ENCODE measurements around the gene LASP1NB.

The LASP1NB gene

DNA sequence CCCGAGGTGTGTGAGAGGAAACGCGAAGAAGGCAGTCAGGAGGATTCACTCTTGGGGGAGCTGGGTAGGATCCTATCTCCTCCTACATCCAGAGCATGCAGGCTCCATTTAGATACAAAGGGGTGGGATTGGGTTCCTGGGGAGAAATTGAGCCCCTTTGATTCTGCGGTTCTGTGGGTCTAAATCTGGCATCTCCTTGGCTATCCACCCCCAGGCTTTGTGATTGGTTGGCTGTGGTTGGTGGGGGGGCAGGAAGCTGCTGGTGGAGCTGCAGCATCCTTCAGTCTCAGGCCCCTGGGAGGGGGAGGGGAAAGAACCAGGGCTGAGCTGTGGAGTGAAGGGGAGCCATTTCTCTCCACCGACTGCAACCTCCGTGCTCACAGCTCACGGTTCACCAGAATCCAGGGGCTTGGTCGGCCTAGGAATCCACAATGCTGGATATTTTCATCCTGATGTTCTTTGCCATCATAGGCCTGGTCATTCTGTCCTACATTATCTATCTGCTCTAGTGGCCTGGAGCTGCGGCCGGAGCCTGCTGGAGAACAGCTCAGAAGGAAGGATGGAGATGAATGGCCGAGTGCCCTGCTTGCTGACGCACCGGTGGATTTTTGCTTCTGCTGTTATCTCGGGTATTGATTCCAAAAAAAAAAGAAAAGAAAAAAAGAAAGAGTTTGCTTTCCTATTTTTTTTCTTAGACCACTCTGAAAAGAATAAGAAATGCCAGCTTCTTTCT is at the start of gene LASP1NB:
LASP1NB (plus strand) TSS at position 352 of the 733 bp plus-strand sequence.
- DNase-seq (ENCODE audit: extremely low spot score, insufficient read length, low read depth), result no peak
- FAIRE-seq, result no peak

DNA sequence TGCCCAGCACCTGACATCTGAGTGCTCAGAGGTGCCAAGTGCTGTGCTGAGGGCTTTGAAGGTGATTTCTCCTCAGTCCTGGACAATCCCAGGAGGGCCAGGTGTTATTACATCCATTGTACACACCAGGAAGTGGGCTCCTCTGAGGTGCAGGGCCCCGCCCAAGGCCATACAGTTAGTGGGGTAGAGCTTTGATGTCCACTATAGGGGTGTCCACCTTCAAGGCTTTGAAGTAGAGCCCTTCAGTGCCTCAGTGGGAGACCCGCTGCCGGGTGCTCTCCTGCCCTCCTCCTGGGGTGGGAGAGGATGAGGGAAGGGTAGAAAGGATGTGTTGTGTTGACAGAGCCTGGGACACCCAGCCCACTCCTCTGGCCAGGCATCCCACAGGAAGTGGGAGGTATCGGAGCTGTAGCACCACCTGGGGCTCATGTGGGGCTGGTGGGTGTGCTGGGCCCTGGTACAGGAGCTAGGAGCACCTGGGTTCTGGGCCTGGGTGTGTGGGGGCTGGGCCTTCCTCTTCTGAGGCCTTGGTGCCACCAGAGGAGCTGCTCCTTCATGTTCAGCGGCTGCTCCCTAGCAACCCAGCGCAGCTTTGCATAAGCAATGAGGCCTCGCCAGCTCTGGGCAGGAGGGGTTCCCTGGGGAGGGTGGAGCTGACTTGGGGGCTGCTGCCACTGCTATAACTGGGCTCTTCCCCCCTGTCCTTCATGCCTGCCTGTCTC is 48.1 kb upstream of the LASP1NB start:
- no peak for DNase-seq (ENCODE audit: extremely low spot score, insufficient read length, low read depth)
- FAIRE-seq, result peak; percentile 31

DNA sequence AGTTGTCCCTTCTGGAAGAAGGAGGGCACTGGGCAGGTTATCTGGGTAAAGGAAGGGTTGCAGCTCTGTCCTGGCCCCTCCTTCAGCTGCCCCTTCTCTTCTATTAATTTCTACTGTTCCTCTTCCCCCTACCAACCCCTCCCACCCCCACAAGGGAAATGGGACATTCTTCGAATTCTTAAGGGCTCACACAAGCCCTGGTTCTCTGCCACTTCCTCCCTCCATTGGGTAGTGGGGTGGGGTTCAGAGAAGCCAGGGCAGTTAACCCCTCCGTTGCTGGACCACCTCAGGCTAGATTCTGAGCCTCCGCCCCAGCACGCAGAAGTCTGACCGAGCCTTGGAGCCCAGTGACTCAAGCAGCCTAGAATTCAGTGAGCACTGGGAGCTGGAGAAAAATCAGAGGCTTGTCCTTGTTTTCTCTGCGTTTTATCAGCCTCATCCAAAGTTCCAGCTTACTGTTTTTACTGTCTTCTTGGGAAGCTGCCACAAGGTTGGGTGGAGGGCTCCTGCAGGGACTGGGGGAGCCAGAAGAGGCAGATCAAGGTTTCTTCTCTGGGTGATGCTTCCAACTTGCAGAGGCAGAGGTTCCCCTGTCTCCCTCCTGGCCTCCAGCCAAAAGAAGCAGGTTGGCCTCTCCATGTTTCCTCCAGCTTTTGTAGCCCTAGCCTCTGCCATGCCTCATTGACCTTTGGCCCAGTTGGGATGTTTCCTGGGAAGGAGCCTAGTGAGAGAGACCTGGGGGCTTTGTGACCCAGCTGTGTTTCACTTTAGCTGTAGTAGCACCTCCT is 45.3 kb upstream of the LASP1NB start:
- no peak for DNase-seq (ENCODE audit: extremely low spot score, insufficient read length, low read depth)
- FAIRE-seq, result no peak

DNA sequence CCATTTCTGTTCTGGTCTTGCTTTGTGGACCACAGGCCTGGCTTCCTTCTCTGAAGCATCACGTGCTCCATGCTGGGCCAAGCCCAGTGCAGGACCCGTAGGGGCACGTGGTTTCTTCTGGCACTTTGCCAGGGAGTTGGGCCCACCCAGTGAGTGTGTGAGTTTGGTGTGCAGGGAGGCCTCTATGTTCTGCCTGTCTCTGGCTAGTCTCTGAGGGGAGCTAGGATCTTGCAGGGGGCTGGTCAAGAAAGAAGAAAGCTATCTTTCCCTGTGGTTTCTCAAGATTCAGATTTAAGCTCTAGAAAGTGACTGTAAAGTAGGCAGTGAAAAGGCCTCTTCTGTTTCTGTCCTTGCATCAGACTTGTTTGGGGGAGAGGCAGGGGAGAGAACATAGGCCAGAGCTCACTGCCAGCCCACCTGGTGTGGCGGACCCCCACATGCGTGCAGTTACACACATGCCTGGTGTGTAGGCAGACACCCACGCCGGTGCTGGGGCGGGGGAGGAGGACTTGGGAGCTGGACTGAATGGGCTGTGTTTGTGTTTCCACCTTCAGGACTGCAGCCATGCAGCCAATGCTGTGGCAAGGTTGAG is 43.7 kb upstream of the LASP1NB start:
- FAIRE-seq (no peak), DNase-seq (ENCODE audit: extremely low spot score, insufficient read length, low read depth) (no peak)

DNA sequence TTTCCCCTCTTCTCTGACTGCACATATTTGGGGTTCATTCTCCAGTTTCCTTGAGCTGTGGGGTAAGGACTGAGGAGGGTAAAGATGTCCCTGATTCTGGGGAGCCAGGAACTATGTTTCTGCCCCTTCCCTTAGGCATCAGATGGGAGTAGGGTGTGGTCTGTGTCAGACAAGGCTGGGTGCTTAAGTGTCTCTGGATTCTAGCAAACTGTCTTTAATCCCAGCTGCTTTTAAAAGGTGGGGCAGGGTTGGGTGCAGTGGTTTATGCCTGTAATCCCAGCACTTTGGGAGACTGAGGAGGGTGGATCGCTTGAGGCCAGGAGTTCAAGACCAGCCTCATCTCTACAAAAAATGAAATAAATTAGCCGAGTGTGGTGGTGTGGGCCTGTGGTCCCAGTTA is 42.5 kb upstream of the LASP1NB start:
- FAIRE-seq (no peak), DNase-seq (ENCODE audit: extremely low spot score, insufficient read length, low read depth) (no peak)

DNA sequence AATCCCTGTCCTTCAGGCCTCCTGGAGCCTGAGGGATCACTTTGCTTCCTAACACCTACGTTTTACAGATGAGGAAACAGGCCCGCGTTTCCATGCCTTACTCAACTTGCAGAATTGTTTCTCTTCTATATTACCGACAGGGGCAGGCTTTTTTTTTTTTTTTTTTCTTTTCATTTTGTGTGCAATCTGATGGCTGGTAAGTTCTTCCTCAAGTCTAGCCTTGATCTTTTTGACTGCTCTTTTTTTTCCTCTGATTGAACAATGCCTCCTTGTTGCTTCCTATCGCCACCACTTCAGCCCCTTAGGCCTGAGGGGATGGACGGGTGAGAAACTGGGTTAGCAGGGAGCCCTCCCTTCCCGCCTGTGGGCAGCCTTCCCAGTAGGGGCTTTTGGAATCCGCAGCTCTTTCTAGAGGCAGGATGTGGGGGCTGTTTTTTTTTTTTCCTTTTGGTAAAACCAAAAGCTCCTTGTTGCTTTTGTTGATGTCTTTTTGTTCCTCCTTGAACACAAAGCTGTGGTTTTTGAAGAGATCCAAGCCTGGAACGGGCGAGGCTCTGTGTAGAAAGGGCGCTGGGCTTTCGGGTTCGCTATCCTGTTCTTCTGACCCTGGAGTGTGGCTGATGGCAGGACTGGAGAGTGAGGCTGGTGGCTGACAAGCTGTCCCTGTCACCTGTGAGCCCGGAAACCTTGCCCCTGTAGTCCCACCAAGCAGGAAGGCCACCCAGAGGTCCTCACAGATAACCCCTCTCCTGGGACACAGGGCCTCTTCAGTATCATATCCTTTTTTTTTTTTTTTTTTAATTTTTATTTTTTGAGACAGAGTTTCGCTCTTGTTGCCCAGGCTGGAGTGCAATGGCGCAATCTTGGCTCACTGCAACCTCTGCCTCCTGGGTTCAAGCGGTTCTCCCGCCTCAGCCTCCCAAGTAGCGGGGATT is 41.6 kb upstream of the LASP1NB start:
- DNase-seq (ENCODE audit: extremely low spot score, insufficient read length, low read depth), result no peak
- no peak for FAIRE-seq

DNA sequence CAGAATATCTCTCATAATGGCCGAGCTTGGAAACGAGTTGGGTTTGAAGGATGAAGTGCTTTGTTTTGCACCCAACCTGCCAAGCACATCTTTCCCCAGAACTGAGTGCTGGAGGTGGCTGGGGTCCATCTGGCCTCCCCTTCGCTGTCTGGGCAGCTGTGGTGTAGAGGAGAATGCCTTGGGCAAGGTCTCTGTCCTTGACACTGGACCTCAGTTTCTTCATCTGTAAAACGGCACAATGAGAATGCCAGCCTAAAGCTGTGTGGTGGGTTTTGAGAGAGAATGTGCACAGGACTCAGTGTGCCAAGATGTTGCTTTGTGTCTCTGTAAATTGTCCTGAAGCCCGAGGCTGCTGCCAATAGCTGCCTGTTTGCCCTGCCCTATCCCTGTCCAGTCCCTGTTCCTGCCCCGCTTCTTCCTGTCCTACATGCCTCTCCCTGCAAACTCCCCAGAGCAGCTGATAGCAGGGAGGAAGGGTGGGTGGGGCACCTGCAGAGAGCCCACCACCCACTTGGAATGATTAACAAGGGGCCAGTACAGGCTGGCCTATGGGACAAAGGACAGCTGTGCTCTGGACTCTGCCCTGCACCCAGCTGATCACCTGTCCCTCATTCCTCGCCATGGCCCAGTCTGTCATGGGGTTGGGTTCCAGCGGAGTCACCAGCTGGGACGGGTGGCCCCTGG is 40.2 kb upstream of the LASP1NB start:
- FAIRE-seq (no peak), DNase-seq (ENCODE audit: extremely low spot score, insufficient read length, low read depth) (no peak)

DNA sequence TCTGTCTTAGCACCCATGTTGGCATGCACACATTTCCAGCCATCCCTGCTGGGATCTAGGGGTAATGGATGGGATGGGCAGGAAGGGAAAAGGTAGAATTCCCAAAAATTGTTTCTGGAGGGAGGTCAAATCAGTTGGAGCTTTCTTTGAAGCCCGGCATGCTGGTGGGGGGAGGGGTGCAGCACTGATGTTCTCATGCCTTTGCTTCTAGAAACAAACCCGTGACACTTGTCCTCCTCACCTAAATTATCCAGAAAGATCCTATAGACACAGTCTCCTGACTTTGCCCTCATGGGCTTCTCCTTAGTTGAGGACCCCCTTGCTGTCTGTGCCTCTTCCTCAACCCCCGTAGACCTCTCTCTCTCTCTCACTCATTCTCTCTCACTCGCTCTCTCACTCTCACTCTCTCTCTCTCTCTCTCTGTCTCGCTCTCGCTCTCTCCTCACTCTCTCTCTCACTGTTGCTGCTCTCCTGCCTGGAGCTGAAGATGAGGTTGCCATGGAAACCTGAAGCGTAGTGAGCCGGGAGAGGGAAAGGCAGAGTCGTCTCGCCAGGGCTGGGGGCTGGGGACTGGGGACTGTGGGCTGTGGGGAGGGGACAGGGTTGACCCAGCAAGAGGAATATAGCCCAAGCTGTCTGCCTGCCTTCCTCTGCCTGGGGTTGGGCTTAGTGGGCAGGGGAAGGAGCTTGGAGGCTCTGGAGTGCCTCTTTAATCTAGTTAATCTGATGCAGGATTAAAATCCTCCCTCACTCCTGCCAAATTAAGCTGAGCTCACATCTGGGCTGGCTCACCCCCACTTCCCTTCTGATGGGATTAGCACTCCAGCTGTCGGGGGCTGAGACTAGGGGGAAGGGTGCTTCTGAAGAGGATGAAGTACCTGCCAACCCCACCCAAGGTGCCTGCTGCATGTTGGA is 39.4 kb upstream of the LASP1NB start:
- DNase-seq (ENCODE audit: extremely low spot score, insufficient read length, low read depth) (no peak), FAIRE-seq (no peak)

DNA sequence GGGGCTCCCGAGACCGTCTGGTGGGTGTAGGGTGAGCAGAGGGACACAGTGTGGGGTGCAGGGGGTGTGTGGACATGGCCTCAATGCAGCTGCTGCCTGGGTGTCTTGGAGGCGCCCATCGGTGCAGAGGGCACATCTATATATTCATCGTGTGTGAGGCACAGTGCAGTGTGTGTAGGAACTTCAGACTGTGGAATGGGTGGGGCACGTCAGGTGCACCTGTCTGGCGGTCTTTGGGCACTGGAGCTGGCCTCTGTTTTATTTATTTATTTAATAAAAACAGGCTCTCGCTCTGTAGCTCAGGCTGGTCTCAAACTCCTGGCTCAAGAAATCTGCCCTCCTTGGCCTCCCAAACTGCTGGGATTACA is 38.8 kb upstream of the LASP1NB start:
- FAIRE-seq (no peak), DNase-seq (ENCODE audit: extremely low spot score, insufficient read length, low read depth) (no peak)

DNA sequence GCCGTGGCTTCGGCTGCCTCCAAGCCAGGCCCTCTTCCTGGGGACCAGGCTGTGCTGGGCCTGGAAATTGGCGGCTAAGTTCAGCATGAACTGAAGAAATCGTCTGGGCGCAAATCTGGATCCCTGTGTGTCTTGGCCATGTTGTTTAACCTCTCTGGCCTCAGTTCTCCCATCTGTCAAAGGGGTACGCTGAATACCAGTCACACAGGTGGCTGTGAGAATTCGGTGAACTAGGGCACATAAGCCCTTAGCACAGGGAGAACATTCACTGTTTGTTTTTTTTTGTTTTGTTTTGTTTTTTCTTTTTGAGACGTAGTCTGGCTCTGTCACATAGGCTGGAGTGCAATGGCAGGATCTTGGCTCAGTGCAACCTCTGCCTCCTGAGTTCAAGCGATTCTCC is 36.6 kb upstream of the LASP1NB start:
- no peak for FAIRE-seq
- DNase-seq (ENCODE audit: extremely low spot score, insufficient read length, low read depth), result no peak

DNA sequence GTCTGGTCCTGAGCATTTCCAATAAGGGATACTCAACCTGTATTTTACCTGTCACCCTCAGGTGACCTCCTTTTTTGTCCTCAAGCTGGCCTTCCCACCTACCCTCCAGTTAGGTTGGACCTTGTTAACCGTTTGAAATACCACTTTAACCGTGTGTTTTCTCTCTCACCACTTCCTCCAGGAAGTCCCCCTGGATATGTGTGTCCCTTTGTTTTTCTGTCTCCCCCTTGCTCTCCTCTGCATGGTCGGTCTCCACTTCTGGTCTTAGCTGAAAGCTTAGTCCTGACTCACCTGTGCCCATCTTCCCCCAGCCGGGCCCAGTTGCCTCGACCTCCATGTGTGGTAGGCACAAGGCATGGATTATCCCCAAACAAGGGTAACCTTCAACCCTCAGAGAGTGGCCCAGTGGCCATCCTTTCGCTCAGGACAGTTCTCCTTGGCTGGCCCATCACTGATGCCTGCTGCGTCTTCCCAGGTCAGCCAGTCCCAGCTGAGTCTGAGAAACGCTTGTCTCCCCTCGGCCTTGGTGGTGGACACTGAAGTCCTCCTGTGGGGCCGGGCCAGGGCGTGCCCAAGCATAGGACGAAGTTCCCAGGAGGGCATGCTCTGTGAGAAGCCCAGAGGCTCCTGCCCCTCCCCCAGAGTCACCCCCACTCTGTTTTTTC is 35.5 kb upstream of the LASP1NB start:
- DNase-seq (ENCODE audit: extremely low spot score, insufficient read length, low read depth), result no peak
- no peak for FAIRE-seq

DNA sequence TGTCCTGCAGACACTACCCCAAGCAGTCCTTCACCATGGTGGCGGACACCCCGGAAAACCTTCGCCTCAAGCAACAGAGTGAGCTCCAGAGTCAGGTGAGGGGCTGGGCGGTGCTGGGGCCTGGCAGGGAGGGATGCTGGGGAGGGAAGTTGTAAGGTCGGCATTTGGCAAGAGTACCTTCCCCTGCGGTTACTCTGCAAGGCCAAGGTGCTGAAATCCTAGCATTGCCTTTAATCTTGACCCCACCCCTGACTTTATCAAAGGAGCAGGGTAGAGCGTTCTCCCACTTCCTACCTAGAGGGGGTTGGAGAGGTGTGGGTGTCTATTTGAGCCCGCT is 35.0 kb upstream of the LASP1NB start:
- no peak for DNase-seq (ENCODE audit: extremely low spot score, insufficient read length, low read depth)

DNA sequence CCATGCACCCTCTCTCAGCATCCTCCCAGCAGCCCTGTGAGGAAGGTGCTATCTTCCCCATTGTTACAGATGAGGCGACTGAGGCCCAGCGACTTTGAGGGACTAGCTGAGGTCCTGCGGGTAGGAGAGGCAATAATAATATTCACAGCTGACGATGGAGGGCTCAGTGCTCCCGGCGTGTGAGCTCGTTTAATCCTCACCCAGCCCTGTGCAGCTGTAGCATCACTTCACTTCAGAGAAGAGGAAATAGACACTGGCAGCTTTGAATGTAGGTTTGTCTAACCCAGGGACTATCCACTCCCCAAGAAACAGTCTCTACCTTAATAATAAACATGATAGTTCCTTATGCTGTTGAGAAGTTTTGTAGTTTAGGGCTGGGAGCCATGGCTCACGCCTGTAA is 34.0 kb upstream of the LASP1NB start:
- FAIRE-seq, result no peak

More for the DNA sequence above, 35.0 kb upstream of the LASP1NB start:
- FAIRE-seq, result no peak

DNA sequence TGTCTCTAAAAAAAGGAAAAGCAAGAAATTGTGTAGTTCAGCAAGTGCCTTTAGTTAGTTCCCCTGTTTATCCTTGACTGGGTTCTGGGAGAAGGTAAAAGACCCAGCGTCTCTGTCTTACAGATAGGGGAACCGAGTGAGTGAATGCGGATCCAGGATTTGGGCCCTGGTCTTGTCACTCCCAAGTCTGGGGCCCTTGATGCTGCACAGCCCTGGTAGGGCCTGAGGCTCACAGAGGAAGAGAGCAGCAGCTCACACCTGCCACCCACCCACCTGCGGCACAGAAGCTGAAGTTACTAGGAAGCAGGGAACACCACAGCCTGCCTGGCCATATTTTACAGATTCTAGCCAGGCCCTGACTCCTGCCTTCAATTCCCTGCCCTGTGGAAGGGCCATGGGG is 33.3 kb upstream of the LASP1NB start:
- no peak for FAIRE-seq
- no peak for DNase-seq (ENCODE audit: extremely low spot score, insufficient read length, low read depth)

More for the DNA sequence above, 34.0 kb upstream of the LASP1NB start:
- DNase-seq (ENCODE audit: extremely low spot score, insufficient read length, low read depth), result no peak

DNA sequence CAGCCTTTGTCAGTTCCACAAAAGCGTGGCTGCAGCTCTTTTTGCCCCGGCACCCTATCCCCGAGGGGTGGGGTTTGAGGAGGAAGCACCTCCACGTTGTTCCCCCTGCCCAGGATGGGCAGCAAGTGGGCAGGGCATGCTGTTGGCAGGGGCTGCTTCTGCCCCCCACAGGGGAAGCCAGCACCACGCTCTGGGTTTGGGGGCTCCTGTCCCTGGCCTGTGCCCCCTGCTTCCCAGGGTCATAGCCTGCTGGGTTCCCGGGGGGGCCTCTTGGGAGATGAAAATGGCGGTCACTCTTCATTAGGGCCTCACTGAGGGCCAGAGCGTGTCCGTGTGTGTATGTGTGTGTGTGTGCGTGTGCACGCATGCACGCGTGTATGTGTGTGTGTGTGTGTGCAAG is 32.8 kb upstream of the LASP1NB start:
- DNase-seq (ENCODE audit: extremely low spot score, insufficient read length, low read depth), result no peak
- FAIRE-seq, result no peak

DNA sequence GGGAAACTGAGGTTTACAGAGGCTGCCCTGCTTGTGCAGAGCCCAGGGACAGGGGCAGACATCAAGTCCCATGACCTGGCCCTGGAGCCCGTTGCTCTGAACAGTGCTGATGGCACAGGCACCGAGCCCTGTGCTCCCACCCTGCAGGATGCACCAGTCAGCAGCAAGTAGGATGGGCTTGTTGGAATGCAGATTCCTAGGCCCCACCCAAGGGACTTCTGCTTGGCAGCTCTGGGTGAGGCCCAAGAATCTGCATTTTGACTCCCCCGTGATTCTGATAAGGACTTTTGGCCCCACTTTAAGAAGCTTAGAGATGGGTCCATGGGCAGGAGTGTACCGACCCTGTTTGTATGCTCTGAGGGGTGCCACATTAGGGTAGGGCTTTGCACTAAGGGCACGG is 32.3 kb upstream of the LASP1NB start:
- DNase-seq (ENCODE audit: extremely low spot score, insufficient read length, low read depth) (no peak), FAIRE-seq (no peak)

DNA sequence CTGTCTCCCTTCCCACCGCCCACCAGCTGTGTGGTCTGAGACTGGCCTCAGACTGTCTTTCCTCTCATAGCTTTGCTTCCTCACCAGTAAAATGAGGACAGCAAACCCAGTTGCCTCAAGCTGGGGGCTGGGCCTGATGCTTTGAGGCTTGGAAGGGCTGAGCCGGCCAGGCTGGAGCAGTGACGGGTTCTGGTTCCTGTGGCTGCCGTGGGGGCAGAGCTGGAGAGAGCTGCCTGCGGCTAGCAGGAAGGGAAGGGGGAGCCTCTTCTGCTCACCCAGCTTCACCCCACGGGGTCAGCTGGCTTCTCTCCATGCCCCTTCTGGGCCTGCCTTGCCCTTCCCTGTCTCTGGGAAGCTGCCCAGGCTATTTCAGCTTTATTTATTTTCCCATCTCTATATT is 31.8 kb upstream of the LASP1NB start:
- DNase-seq (ENCODE audit: extremely low spot score, insufficient read length, low read depth) (no peak), FAIRE-seq (no peak)

DNA sequence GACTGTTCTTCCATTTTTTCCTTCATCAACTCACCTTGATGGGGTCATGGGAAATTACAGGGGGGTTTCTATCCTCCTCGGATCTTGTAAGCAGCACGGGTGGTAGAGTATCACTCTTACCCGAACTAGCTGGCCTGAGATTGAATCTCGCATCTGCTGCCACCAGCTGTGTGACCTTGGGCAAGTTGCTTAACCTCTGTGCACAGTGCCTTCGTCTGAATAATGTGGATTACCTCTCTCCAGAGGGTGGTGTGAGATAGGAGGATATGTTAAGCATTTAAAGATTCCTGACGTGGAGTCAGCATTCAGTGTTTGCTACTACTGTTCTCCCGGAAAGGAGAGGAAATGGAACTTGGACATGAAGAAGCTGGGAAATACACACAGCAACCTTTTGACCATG is 31.1 kb upstream of the LASP1NB start:
- FAIRE-seq, result no peak
- DNase-seq (ENCODE audit: extremely low spot score, insufficient read length, low read depth), result no peak

All from GM18507 (cell line).